Measurements from ENCODE around the gene BRD2. TPM values are rescaled to one million over a fixed set of nuclear protein-coding genes. Genes with fewer than 3 reads are reported as not detected.

BRD2 gene
- total RNA-seq, 2 experiments from 2014 or later: 219 to 235 TPM

GRCh38 chr6:33007831-33008400, 39.5 kb downstream of the BRD2 start:
- Mint-ChIP-seq H3K4me3 (peak overlapping the region; percentile 84), H3K36me3 (ENCODE audit: low read depth) (peaks cover 2% of the 10 kb centered on the region), H3K4me1 (ENCODE audit: low read depth) (peaks cover 24% of the 10 kb centered on the region), H3K27me3 (no peaks in the 10 kb centered on the region), H3K27ac (no peak overlapping the region), H3K9me3 (no peaks in the 10 kb centered on the region)
- intact Hi-C loops (cut with micrococcal nuclease): loop anchor here (10.0 kb wide), 1 partner anchor 237 kb away; no protein-coding TSS in a partner anchor
- TF ChIP-seq CTCF (IDR thresholded peaks at IDR 0.05): no peak
- POLR2A ChIA-PET: interaction anchor here (0.6 to 1.4 kb wide), 2 partner anchors 36 to 220 kb away, joined by 3 to 5 read pairs; no protein-coding TSS in a partner anchor
- CTCF ChIA-PET: interaction anchor here (0.9 to 2.8 kb wide), 4 partner anchors 8 to 140 kb away, joined by 3 to 10 read pairs (median 5); no protein-coding TSS in a partner anchor
- ATAC-seq (no peak), DNase-seq (no peak)

- H3K36me3 Mint-ChIP-seq (ENCODE audit: low read depth): peaks cover 2% of the 10 kb centered on the region
Measured at GRCh38 chr6:33008944-33009861, 40.8 kb downstream of the BRD2 start, which contains the start of gene HLA-DOA. Gene HLA-DOA, minus strand, starts transcription at chr6:33009591.

GRCh38 chr6:33010356-33010755, 42.0 kb downstream of the BRD2 start:
- no peak for TF ChIP-seq CTCF (IDR thresholded peaks at IDR 0.05)
- Mint-ChIP-seq H3K9me3 (no peaks in the 10 kb centered on the region), H3K36me3 (ENCODE audit: low read depth) (peaks cover 2% of the 10 kb centered on the region), H3K27ac (no peak overlapping the region), H3K4me3 (no peak overlapping the region), H3K27me3 (no peaks in the 10 kb centered on the region), H3K4me1 (ENCODE audit: low read depth) (peaks cover 25% of the 10 kb centered on the region)
- DNase-seq (no peak), ATAC-seq (no peak)
- intact Hi-C loops (cut with micrococcal nuclease): no loop called here
- POLR2A ChIA-PET: interaction anchor here (0.6 to 1.1 kb wide), 3 partner anchors 39 to 198 kb away, joined by 3 read pairs; partner anchors contain the start of gene RING1
- CTCF ChIA-PET: interaction anchor here (0.7 to 2.8 kb wide), 8 partner anchors 8 to 238 kb away, joined by 3 to 10 read pairs (median 4); no protein-coding TSS in a partner anchor

More at GRCh38 chr6:33008944-33009861, 40.8 kb downstream of the BRD2 start, which contains the start of gene HLA-DOA:
- intact Hi-C loops (cut with micrococcal nuclease): loop anchor here (10.0 kb wide), 1 partner anchor 236 kb away; no protein-coding TSS in a partner anchor
- Mint-ChIP-seq H3K4me3 (peak within 1 kb of the TSS; percentile 84), H3K27me3 (no peaks in the 10 kb centered on the region), H3K4me1 (ENCODE audit: low read depth) (peaks cover 24% of the 10 kb centered on the region), H3K9me3 (no peaks in the 10 kb centered on the region), H3K27ac (peak within 1 kb of the TSS; percentile 81)
- POLR2A ChIA-PET: interaction anchor here (0.9 to 1.4 kb wide), 3 partner anchors 37 to 56 kb away, joined by 3 to 5 read pairs (median 4); partner anchors contain the start of gene HLA-DMA
- CTCF ChIA-PET: interaction anchor here (0.7 to 2.8 kb wide), 5 partner anchors 9 to 149 kb away, joined by 3 to 10 read pairs (median 3); no protein-coding TSS in a partner anchor
- DNase-seq (peak; percentile 83), ATAC-seq (peak; percentile 99)
- TF ChIP-seq CTCF (IDR thresholded peaks at IDR 0.05): no peak

GRCh38 chr6:33013608-33014007, 45.2 kb downstream of the BRD2 start:
- CTCF ChIA-PET: interaction anchor here (0.9 to 4.7 kb wide), 10 partner anchors 13 to 235 kb away, joined by 3 to 42 read pairs (median 10); no protein-coding TSS in a partner anchor
- no peak for TF ChIP-seq CTCF (IDR thresholded peaks at IDR 0.05)
- H3K36me3 Mint-ChIP-seq (ENCODE audit: low read depth): no peaks in the 10 kb centered on the region
- POLR2A ChIA-PET: no interaction called here
- peaks cover 22% of the 10 kb centered on the region for H3K4me1 Mint-ChIP-seq (ENCODE audit: low read depth)
- H3K9me3 Mint-ChIP-seq: no peaks in the 10 kb centered on the region
- ATAC-seq (no peak), DNase-seq (no peak)
- no peak overlapping the region for H3K27ac Mint-ChIP-seq
- intact Hi-C loops (cut with micrococcal nuclease): loop anchor here (2.0 kb wide), 1 partner anchor 79 kb away; no protein-coding TSS in a partner anchor
- H3K4me3 Mint-ChIP-seq: no peak overlapping the region
- H3K27me3 Mint-ChIP-seq: no peaks in the 10 kb centered on the region
